Diencephalon (tissue), 1 donor: Measurements from ENCODE around the gene CCND3. TPM values are rescaled to one million over a fixed set of nuclear protein-coding genes. Genes with fewer than 3 reads are reported as not detected.

Experiments used
- small RNA-seq: library from RNA; depleted of rRNA; stranded (forward); fragments of <200 nt; gene quantifications from one replicate; pipeline ENCODE3, GENCODE V24; 2014
- total RNA-seq: library from RNA; depleted of rRNA; stranded (reverse); fragments of >200 nt; gene quantifications from one replicate; pipeline ENCODE4 v1.2.3, GENCODE V29; 2014

Gene CCND3
- 16.6 TPM for total RNA-seq

DNA sequence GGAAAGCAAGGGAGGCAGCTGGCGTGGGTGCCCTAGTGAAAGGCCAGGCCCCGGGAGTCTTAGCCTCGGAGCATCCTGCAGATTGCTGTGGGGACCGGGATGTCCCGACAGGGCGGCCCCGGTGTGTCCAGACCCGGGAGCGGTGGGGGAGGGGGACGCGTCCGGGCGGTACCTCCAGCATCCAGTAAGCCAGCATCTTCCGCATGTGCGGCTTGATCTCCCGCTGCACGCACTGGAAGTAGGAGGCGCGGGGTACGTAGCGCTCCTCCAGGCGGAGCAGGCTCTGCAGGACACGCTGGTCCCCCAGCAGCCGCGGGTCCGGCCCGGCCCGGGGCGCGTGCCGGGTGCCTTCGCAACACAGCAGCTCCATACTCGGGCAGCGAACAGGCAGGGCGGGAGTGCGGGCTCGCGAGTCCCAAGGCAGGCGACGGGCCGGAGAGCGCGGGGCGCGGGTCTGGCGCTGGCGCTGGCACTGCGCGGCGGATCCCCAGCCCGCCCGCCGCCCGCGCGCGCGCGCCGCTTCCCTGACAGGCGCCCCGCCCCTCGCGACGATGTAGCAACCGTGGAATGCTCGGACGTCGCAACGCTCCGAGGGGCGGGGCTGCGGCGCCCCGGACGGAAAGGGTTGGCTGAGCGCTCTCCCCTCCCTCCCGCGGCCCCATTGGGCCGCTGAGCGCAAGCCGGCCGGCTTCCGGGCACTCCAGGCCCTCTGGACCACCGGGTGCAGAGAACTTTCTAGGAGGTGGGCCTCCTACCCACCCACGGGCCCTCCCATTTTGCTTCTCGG lies at the start of gene CCND3:
TSS of gene CCND3 (minus strand) at position 529 of the 787 bp plus-strand sequence. CDS start at position 370, 159 bp downstream.

GRCh38 chr6:41920921-41921711 lies 20.5 kb downstream of the CCND3 start, which contains the start of the genes BYSL and MED20:
Gene BYSL (plus strand): TSS chr6:41921499. CDS start chr6:41921563, 64 bp downstream.
Gene MED20 (minus strand): TSS chr6:41921139. CDS start chr6:41921018, 121 bp downstream.

DNA sequence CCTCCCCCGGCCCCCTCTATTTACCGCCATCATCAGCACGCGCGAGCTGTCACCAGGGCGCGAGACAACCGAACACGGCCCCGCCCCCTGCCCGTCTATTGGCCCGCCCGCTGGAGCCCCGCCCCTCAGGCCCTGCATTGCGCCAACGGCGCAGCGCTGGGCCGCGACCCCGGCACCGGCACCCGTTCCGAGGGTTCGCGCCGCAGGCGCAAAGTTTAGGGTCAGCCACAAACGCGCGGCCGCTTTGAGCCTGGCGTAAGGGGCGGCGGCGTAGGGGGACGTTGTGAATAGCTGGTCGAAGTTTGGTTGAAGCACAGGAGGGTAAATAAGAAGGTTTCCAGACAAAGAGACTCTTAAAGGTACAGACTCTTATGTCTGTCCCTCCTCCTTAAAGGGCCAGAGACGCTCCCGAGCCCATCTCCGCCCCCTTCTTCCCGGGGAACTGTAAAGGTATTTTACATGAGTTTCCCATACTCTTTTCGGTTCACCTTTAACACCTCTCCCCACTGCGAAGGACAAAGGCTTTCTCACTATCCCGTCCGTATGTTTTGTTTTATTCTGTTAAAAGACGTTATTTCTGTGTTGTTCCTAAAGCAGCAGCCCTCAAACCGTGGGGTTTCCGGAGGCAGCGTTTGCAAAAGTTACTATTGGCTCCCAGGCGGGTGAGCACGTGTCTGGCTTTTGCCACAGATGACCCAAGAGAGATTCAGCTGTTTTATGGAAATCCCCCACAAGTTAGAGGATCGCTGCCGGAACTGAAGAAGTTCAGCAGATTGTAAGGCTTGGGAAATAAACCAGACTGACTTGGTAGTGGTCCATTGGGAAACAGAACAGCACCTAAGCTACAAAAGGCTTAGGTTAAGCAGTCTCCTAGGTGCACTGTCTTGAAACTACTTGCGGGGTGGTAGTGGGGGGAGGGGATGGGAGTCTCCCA lies 46.0 kb downstream of the CCND3 start, which contains the start of gene USP49:
TSS of gene USP49 (minus strand) at position 76 of the 934 bp plus-strand sequence. CDS start 88,392 bp downstream, outside the sequence.

Small RNAs within 50 kb of the gene (small RNA-seq; reads per million reads assigned to genes)
- not detected for gene RF00019

Other genes with a start within 250 kb of the CCND3 start
- 3.5 TPM for gene TFEB, start 206.2 kb downstream of the CCND3 start, total RNA-seq
- not detected for gene PGC, start 194.4 kb downstream of the CCND3 start, total RNA-seq
- 11.3 TPM for gene FRS3, start 161.9 kb downstream of the CCND3 start, total RNA-seq
- 0.46 TPM for gene PRICKLE4, start 161.0 kb downstream of the CCND3 start, total RNA-seq
- 42.7 TPM for gene TOMM6, start 154.1 kb downstream of the CCND3 start, total RNA-seq
- gene USP49, start 46.4 kb downstream of the CCND3 start, total RNA-seq: 15.5 TPM
- 13.6 TPM for gene MED20, start 20.7 kb downstream of the CCND3 start, total RNA-seq
- 15.9 TPM for gene BYSL, start 20.3 kb downstream of the CCND3 start, total RNA-seq
- 9.2 TPM for gene TAF8, start 108.7 kb upstream of the CCND3 start, total RNA-seq
- 0.23 TPM for gene C6orf132, start 200.8 kb upstream of the CCND3 start, total RNA-seq
- gene GUCA1A, start 231.6 kb upstream of the CCND3 start, total RNA-seq: 4.8 TPM